Measurements from ENCODE around the gene CACNA2D1.

The CACNA2D1 gene

DNA sequence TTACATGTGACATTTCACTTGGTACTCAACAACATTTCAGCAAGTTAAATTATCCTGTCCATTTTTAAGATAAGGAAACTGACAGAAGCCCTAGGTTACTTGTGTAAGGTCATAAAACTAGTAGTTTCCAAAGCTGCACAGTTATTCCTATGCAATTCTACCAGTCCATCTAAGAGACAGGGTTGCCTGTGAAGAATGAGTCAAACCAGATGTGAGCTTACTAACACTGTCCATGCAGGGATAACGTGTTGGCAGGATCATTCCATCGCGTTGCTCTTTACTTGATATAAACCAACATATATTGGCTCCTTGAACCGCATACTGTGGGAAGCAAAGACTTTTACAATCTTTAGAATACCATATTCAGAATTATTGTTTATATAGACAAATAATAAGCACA, 392.8 kb downstream of the CACNA2D1 start:
- no peak for TF ChIP-seq NFIC (IDR thresholded peaks at IDR 0.05)
- TF ChIP-seq EP300 (IDR thresholded peaks at IDR 0.05; ENCODE audit: borderline replicate concordance), result no peak
- TF ChIP-seq REST (IDR thresholded peaks at IDR 0.05; ENCODE audit: low read depth), result no peak

DNA sequence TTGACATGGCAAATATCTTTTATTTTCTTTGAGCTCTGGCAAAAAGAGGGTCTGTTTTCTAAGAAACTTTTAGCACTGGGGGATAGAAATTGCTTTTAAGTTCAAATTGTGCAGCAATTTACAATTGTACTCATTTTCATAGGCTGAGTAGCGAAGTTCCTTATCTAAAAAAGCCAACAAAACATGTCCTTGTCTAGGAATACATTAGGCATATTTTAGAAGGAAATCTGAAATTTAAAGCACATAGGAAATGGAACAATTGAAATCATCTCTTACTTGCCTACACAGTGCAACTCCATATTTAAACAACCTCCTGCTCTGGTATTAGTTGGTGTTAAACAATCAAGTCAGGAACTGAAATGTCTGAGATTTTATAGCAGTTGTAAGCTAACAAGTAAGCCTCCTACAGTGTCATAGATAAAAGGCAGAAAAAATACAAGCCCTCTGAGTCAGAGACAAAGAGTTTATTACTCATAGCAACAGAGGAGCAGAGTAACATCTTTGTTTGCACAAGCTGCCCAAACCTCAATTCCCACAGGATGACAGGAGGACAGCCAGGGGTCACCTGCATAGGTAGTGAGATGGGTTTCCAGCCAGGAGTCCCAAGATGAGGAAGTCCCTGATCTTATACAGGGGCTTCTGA, 393.6 kb downstream of the CACNA2D1 start:
- no peak for TF ChIP-seq EGR1 (IDR thresholded peaks at IDR 0.05)
- TF ChIP-seq CEBPB (IDR thresholded peaks at IDR 0.05), result no peak
- no peak for TF ChIP-seq RAD21 (IDR thresholded peaks at IDR 0.05; ENCODE audit: low read depth)
- TF ChIP-seq TEAD4 (IDR thresholded peaks at IDR 0.05), result no peak
- TF ChIP-seq NFIC (IDR thresholded peaks at IDR 0.05), result no peak

DNA sequence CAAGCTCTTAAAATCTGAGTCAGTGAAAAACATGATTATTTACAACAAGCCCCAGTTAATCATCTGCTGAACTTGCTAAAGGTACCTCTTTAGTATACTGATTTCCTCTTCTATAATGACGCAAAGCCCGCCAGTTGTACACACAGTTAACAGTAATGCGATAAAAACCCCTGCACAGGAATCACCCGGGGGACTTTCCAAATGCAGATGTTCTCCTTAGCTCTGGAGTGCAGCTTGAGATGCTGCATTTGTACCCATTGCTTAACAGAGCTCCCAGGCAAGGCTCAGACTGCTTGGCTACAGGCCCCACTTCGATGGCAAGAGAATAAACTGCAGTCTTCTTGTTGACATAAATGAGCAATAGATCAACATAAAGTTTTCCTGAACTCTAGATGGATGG, 394.1 kb downstream of the CACNA2D1 start:
- no peak for TF ChIP-seq TAF1 (IDR thresholded peaks at IDR 0.05; ENCODE audit: low read depth)
- TF ChIP-seq CEBPB (IDR thresholded peaks at IDR 0.05), result no peak
- TF ChIP-seq NFIC (IDR thresholded peaks at IDR 0.05), result no peak
- no peak for TF ChIP-seq ZBTB7A (IDR thresholded peaks at IDR 0.05; ENCODE audit: low read depth)
- no peak for TF ChIP-seq YY1 (IDR thresholded peaks at IDR 0.05; ENCODE audit: low read depth)
- TF ChIP-seq TCF12 (IDR thresholded peaks at IDR 0.05; ENCODE audit: low read depth), result no peak
- no peak for TF ChIP-seq EP300 (IDR thresholded peaks at IDR 0.05; ENCODE audit: borderline replicate concordance)
- no peak for TF ChIP-seq CREB1 (IDR thresholded peaks at IDR 0.05; ENCODE audit: low read depth)
- no peak for TF ChIP-seq REST (IDR thresholded peaks at IDR 0.05; ENCODE audit: low read depth)
- TF ChIP-seq EGR1 (IDR thresholded peaks at IDR 0.05), result no peak
- TF ChIP-seq TEAD4 (IDR thresholded peaks at IDR 0.05), result no peak

DNA sequence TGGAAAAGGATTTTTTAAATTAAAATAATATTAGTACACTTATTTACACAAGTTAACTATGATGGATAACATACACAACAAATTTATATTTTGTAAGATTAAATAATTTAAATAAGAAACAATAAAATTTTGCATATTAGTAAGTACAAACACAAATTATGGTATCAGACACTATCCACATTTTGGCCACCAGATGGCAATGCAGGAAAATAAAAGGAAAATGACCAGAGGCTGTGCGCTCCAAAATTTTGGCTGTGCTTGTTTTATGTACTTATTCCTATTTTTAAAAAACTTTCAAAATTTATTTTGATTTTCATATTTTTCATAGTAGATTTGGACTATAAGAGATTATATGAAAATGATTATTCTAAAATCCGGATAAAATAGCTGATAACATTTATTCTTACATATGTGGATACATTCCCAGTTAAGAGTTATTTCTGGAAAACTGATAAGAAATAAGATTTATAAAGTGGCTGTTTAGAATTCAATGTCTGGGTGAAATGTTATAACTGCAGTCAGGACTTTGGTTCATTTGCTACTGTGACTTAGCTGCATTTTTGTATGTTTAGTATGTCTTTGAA, 399.0 kb downstream of the CACNA2D1 start:
- 0 out of 2 replicates have a peak, but pooled peaks have one; percentile 11 for TF ChIP-seq TEAD4 (IDR thresholded peaks at IDR 0.05)
- no peak for TF ChIP-seq MAX (IDR thresholded peaks at IDR 0.05)
- TF ChIP-seq RAD21 (IDR thresholded peaks at IDR 0.05; ENCODE audit: low read depth), result peak; percentile 81
- TF ChIP-seq TAF1 (IDR thresholded peaks at IDR 0.05; ENCODE audit: low read depth), result no peak

DNA sequence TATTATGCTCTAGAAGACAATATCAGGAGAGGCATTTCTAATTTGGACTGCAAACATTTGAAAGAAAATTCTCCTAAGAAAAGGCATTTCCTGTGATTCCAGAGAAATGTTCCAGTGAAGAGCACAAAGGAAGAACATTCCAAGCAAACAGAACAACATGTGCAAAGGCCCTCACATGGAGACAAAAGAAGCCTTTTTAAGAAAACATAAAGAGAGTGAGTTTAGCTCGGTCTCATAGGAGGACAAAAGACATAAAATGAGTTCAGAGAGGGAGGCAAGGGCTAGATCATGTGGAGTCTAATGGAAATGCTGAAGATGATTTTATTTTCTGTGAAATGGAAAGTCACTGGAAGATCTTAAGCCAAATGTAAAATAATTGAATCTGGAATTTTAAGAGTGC, 404.0 kb downstream of the CACNA2D1 start:
- TF ChIP-seq CREB1 (IDR thresholded peaks at IDR 0.05; ENCODE audit: low read depth) (no peak), EGR1 (IDR thresholded peaks at IDR 0.05) (no peak), MAX (IDR thresholded peaks at IDR 0.05) (no peak), USF1 (IDR thresholded peaks at IDR 0.05) (no peak), TEAD4 (IDR thresholded peaks at IDR 0.05) (no peak), FOXM1 (IDR thresholded peaks at IDR 0.05; ENCODE audit: borderline replicate concordance, low read depth) (no peak), ZBTB7A (IDR thresholded peaks at IDR 0.05; ENCODE audit: low read depth) (no peak), TAF1 (IDR thresholded peaks at IDR 0.05; ENCODE audit: low read depth) (no peak), CEBPB (IDR thresholded peaks at IDR 0.05) (no peak), RAD21 (IDR thresholded peaks at IDR 0.05; ENCODE audit: low read depth) (no peak), NFIC (IDR thresholded peaks at IDR 0.05) (no peak), YY1 (IDR thresholded peaks at IDR 0.05; ENCODE audit: low read depth) (no peak), TCF12 (IDR thresholded peaks at IDR 0.05; ENCODE audit: low read depth) (no peak), REST (IDR thresholded peaks at IDR 0.05; ENCODE audit: low read depth) (no peak), EP300 (IDR thresholded peaks at IDR 0.05; ENCODE audit: borderline replicate concordance) (no peak)

All from Ishikawa (cell line).